Measurements from ENCODE around the gene TRIM17. TPM values are rescaled to one million over a fixed set of nuclear protein-coding genes. Genes with fewer than 3 reads are reported as not detected.

Gene TRIM17
- total and polyA plus RNA-seq, 2 experiments from 2014 or later: 11.8 to 17.9 TPM

DNA sequence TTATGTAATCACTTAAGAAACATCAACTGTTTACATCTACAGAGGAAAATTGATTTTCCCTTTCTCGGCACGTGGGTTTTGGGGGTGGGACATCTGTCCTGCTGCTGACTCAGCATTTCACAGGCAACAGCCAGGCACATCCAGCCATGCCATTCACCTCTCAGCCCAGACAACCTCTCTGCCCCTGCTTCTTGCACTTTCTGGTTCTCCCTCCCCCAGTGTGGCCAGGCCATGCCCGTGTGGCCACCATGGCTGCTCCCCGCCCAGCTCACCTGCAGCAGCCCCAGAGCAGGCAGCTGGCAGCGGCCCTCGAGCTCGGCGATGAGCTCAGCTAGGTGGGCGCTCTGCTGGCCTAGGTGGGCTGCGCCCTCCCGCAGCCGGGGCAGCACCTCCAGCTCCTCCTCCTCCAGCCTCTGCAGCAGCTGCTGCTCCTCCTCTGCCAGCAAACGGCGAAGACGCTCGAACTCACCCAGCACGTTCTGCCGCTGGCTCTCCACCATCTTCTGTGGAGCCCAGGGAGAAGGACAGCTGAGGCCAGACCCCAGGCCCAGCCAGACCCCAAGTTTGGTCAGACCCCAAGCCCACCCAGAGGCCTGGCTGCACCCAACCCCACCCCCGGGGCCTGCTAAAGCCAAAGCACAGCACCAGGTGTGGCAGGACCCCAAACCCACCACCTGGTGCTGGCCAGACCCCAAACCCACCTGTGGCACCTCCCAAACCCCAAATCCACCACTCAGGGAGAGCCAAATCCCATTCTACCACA is 15.8 kb downstream of the TRIM17 start:
- peaks cover 19% of the 10 kb centered on the region for H3K36me3 ChIP-seq
- TF ChIP-seq, protein P1, sequence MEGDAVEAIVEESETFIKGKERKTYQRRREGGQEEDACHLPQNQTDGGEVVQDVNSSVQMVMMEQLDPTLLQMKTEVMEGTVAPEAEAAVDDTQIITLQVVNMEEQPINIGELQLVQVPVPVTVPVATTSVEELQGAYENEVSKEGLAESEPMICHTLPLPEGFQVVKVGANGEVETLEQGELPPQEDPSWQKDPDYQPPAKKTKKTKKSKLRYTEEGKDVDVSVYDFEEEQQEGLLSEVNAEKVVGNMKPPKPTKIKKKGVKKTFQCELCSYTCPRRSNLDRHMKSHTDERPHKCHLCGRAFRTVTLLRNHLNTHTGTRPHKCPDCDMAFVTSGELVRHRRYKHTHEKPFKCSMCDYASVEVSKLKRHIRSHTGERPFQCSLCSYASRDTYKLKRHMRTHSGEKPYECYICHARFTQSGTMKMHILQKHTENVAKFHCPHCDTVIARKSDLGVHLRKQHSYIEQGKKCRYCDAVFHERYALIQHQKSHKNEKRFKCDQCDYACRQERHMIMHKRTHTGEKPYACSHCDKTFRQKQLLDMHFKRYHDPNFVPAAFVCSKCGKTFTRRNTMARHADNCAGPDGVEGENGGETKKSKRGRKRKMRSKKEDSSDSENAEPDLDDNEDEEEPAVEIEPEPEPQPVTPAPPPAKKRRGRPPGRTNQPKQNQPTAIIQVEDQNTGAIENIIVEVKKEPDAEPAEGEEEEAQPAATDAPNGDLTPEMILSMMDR (IDR thresholded peaks at IDR 0.05; ENCODE audit: low read depth, low read length): no peak
- H3K4me1 ChIP-seq (ENCODE audit: low read depth): peaks cover 9% of the 10 kb centered on the region
- H3K9me3 ChIP-seq (ENCODE audit: low read depth): no peaks in the 10 kb centered on the region
- H3K27ac ChIP-seq: no peak overlapping the region
- no peak for DNase-seq (ENCODE audit: low read depth in 1 of 2, low spot score in 1 of 2)
- H3K4me3 ChIP-seq: no peak overlapping the region
- H3K27me3 ChIP-seq: no peaks in the 10 kb centered on the region

DNA sequence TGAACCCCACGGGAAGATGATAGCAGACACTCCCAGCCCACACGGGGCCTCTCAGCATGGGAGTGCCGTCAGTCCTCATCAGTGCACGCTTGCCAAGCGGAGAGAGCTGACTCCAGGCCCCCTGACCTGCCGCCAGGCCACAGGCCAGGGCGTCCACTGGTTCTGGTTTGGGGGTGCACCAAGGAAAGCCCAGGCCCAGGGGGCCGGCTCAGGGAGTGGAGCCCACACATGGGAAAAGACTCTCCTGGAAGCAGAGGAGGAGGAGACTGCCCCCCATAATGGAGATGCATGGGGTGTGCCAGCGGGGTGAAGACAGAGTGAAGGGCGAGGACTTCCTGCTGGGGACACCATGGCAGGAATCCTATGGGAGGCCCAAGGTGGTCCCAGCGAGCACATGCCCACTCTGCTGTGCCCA is 16.4 kb downstream of the TRIM17 start:
- peaks cover 19% of the 10 kb centered on the region for H3K36me3 ChIP-seq

DNA sequence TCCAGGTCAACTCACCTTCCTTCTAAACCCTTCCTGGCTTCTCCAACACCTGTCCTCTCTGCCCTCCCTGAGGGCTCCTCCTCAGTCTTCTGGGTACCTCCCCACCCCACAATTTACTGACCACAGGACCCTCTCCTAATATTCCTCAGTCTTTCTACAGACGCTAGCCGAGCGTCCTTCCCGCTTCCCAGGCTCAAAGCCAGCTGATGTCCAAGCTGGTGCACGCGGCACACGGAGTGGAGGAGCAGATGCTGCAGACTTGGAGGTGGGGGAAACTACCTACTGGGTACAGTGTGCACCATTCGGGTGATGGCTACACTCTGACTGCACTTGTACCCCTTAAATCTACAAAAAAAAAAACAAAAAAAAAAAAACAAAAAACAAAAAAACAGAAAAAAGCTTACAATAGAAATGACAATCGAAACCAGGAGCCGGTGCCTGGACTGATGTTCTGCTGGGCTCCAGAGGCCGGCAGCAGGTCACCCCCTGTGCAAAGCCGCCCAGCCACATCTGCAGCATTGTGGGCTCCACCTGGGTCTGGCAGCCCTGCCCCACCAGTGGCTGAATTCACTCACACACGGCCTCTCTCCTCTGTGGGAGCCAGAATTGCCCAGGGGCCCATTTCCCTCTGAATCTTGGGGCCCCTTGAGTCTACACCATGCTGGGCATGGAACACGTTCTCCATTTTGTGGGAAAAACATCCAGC is 17.0 kb downstream of the TRIM17 start:
- H3K4me3 ChIP-seq: no peak overlapping the region
- TF ChIP-seq, protein P1 (IDR thresholded peaks at IDR 0.05; ENCODE audit: low read depth, low read length): no peak
- H3K36me3 ChIP-seq: peaks cover 19% of the 10 kb centered on the region
- H3K27ac ChIP-seq: no peak overlapping the region
- DNase-seq (ENCODE audit: low read depth in 1 of 2, low spot score in 1 of 2): no peak
- peaks cover 2% of the 10 kb centered on the region for H3K4me1 ChIP-seq (ENCODE audit: low read depth)
- H3K27me3 ChIP-seq: no peaks in the 10 kb centered on the region
- no peaks in the 10 kb centered on the region for H3K9me3 ChIP-seq (ENCODE audit: low read depth)

More for the DNA sequence above, 16.4 kb downstream of the TRIM17 start:
- TF ChIP-seq, protein P1 (IDR thresholded peaks at IDR 0.05; ENCODE audit: low read depth, low read length): no peak
- Histone ChIP-seq H3K27me3 (no peaks in the 10 kb centered on the region), H3K9me3 (ENCODE audit: low read depth) (no peaks in the 10 kb centered on the region), H3K4me3 (no peak overlapping the region), H3K4me1 (ENCODE audit: low read depth) (peaks cover 7% of the 10 kb centered on the region), H3K27ac (no peak overlapping the region)
- DNase-seq (ENCODE audit: low read depth in 1 of 2, low spot score in 1 of 2): no peak

DNA sequence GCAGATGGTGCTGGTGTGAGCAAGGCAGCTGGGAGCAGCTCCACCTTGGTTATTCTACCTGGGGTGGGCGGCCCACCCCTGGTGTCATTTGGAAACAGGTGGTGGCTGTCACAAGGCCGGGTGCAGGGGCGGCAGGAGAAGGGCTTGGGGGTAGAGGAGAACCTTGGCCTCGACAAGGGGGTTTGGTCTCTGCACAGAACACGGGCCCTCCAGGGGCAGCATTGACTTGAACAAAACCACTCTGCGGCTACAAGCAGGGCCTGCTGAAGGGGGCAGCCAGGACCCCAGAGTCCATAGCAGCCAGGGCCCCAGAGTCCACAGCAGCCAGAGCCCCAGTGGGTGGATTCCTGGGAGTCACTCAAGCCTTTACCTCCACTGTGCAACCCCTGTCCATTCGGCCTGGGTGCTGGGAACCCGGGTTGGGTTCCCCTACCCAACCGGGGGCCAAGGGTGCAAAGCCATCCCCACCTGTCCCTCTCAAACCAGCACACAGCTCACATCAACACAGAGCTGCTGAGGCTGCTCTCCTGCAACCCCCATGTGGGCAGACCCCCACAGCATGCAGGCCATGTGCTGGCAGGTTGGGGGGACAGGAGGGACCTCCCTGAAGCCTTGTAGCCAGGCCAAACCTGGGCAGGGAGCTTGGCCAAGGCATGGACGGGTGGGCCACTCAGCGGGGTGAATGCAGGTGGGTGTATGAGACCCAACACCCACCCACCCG is 17.8 kb downstream of the TRIM17 start:
- Histone ChIP-seq H3K9me3 (ENCODE audit: low read depth) (no peaks in the 10 kb centered on the region), H3K4me3 (no peak overlapping the region), H3K27me3 (no peaks in the 10 kb centered on the region), H3K4me1 (ENCODE audit: low read depth) (no peaks in the 10 kb centered on the region), H3K36me3 (peaks cover 19% of the 10 kb centered on the region), H3K27ac (no peak overlapping the region)
- no peak for DNase-seq (ENCODE audit: low read depth in 1 of 2, low spot score in 1 of 2)
- TF ChIP-seq, protein P1 (IDR thresholded peaks at IDR 0.05; ENCODE audit: low read depth, low read length): no peak

DNA sequence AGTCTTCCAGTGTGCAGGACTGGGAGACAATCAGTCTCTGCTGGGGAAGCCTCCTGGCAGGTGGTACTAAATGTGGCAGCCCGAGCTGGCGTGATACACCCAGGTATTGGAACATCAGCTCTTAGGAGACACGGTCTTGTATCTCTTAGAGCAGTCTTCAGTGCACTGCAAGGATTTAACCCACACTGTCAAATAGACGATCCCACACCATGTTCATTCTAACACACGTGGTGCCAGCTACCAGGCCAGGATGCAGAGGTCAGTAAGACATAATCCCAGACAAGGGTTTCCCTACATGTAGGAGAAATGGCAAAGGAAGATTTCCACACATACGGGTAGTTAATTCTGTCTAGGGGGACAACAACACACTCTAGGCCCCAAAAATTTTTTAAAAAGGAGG is 18.7 kb downstream of the TRIM17 start:
- DNase-seq (ENCODE audit: low read depth in 1 of 2, low spot score in 1 of 2): no peak
- TF ChIP-seq, protein P1 (IDR thresholded peaks at IDR 0.05; ENCODE audit: low read depth, low read length): no peak
- H3K36me3 ChIP-seq: peaks cover 19% of the 10 kb centered on the region

More for the DNA sequence above, 18.7 kb downstream of the TRIM17 start:
- Histone ChIP-seq H3K27me3 (no peaks in the 10 kb centered on the region), H3K4me1 (ENCODE audit: low read depth) (no peaks in the 10 kb centered on the region), H3K9me3 (ENCODE audit: low read depth) (no peaks in the 10 kb centered on the region), H3K4me3 (no peak overlapping the region), H3K27ac (no peak overlapping the region)

All from cardiac muscle cell (in vitro differentiated cells and primary cell).